ENCODE data around the gene GEMIN7. TPM values are rescaled to one million over a fixed set of nuclear protein-coding genes. Genes with fewer than 3 reads are reported as not detected.

GEMIN7 gene
- total and polyA plus RNA-seq, 2 of the 4 experiments (the other 2 are of a cell fraction), result 27.2 to 53.0 TPM

DNA sequence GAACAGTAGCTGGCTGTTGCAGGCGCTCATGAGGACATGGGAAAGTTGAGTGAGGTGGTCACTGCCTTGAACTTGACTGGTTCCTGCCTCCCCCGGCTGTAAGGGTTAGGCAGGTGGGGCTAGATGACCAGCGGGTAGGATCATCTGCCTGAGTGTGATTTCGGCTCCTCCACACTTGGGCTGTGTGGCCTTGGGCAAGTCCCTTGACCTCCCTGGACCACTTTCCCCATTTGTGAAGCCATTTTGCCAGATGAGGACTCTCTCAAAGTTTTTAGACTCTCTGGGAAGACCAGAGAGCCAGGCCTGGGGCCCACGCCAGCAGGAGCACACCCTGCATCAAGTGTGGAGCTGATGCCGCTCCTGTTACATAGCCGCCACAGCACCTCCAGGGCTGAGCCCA is 23.4 kb downstream of the GEMIN7 start:
- peak overlapping the region; percentile 80 for H2AK9ac ChIP-seq (replicated peaks; ENCODE audit: low read depth, low read length, poor library complexity)
- H2BK15ac ChIP-seq (ENCODE audit: low read depth, low read length), result no peak overlapping the region
- H3K9ac ChIP-seq (ENCODE audit: low read depth, low read length), result no peak overlapping the region
- H2BK20ac ChIP-seq (ENCODE audit: low read depth, low read length), result no peak overlapping the region
- H3K18ac ChIP-seq (ENCODE audit: low read depth, low read length), result no peak overlapping the region
- H3K56ac ChIP-seq (ENCODE audit: extremely low read depth, insufficient read depth, low read length), result no peak overlapping the region
- peak overlapping the region; percentile 49; the same call in 1 of the 2 replicates for H2AK5ac ChIP-seq (ENCODE audit: low read depth, low read length)
- no peak overlapping the region for H3K4ac ChIP-seq (ENCODE audit: low read depth, low read length)
- dilution Hi-C loops (cut with HindIII; ENCODE audit: low sequenced_read_pairs, unreplicated experiment) (no loop called here), intact Hi-C loops (cut with micrococcal nuclease) (no loop called here), in situ Hi-C loops (cut with MboI; ENCODE audit: low sequenced_read_pairs) (no loop called here)
- no peak for TF ChIP-seq RFX5 (IDR thresholded peaks at IDR 0.05; ENCODE audit: low read depth, low read length)
- TF ChIP-seq, protein P1, sequence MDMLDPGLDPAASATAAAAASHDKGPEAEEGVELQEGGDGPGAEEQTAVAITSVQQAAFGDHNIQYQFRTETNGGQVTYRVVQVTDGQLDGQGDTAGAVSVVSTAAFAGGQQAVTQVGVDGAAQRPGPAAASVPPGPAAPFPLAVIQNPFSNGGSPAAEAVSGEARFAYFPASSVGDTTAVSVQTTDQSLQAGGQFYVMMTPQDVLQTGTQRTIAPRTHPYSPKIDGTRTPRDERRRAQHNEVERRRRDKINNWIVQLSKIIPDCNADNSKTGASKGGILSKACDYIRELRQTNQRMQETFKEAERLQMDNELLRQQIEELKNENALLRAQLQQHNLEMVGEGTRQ (IDR thresholded peaks at IDR 0.05; ENCODE audit: low read depth, low read length), result no peak
- no peak for TF ChIP-seq MAFK (IDR thresholded peaks at IDR 0.05; ENCODE audit: low read depth, low read length)
- no peak for TF ChIP-seq RCOR1 (IDR thresholded peaks at IDR 0.05; ENCODE audit: insufficient replicate concordance, low read length)
- TF ChIP-seq CEBPB (IDR thresholded peaks at IDR 0.05; ENCODE audit: low read depth, low read length), result no peak
- TF ChIP-seq NFE2L2 (IDR thresholded peaks at IDR 0.05; ENCODE audit: low read depth, low read length), result no peak
- TF ChIP-seq BHLHE40 (IDR thresholded peaks at IDR 0.05; ENCODE audit: low read depth, low read length), result no peak
- no peak for TF ChIP-seq MAZ (IDR thresholded peaks at IDR 0.05; ENCODE audit: borderline replicate concordance, low read depth, low read length)
- no peak for TF ChIP-seq POLR2A (IDR thresholded peaks at IDR 0.05; ENCODE audit: low read depth, low read length)
- no peak for TF ChIP-seq FOS (IDR thresholded peaks at IDR 0.05; ENCODE audit: low read depth, low read length)
- no peak for TF ChIP-seq MXI1 (IDR thresholded peaks at IDR 0.05; ENCODE audit: borderline replicate concordance, low read depth, low read length)
- TF ChIP-seq CHD1 (IDR thresholded peaks at IDR 0.05; ENCODE audit: low read depth, low read length), result no peak
- no peak for TF ChIP-seq RAD21 (IDR thresholded peaks at IDR 0.05; ENCODE audit: low read length)
- TF ChIP-seq, protein P2, sequence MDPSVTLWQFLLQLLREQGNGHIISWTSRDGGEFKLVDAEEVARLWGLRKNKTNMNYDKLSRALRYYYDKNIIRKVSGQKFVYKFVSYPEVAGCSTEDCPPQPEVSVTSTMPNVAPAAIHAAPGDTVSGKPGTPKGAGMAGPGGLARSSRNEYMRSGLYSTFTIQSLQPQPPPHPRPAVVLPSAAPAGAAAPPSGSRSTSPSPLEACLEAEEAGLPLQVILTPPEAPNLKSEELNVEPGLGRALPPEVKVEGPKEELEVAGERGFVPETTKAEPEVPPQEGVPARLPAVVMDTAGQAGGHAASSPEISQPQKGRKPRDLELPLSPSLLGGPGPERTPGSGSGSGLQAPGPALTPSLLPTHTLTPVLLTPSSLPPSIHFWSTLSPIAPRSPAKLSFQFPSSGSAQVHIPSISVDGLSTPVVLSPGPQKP (IDR thresholded peaks at IDR 0.05; ENCODE audit: borderline replicate concordance, low read depth, low read length), result no peak
- no peak for TF ChIP-seq SMC3 (IDR thresholded peaks at IDR 0.05; ENCODE audit: low read depth, low read length)
- no peak overlapping the region for H3K14ac ChIP-seq (replicated peaks; ENCODE audit: low read depth, low read length)
- no peaks in the 10 kb centered on the region for H3K27me3 ChIP-seq (ENCODE audit: control insufficient read depth, insufficient read depth, low read length)
- POLR2A ChIA-PET (ENCODE audit: unreplicated experiment), result no interaction called here
- 0 out of 2 replicates have a peak, but pooled peaks cover 1% of the 10 kb centered on the region for H3K36me3 ChIP-seq (ENCODE audit: control insufficient read depth, insufficient read depth, low read length)
- BruUV-seq (replicated peaks), result no TSS peak
- H2BK5ac ChIP-seq (ENCODE audit: low read depth, low read length, poor library complexity, severe bottlenecking), result no peak overlapping the region
- H3K4me3 ChIP-seq (ENCODE audit: insufficient read depth, low read depth, low read length), result no peak overlapping the region
- H3K79me1 ChIP-seq (ENCODE audit: low read depth in 1 of 2, low read length in 2 of 2), result peaks cover 33 to 97% of the 10 kb centered on the region in 2 experiments
- ATAC-seq (ENCODE audit: low read depth) (no peak), DNase-seq (no peak)
- CTCF ChIA-PET, result no interaction called here
- peaks cover 98% of the 10 kb centered on the region for H4K20me1 ChIP-seq (ENCODE audit: insufficient read depth, low read length)
- H4K91ac ChIP-seq (ENCODE audit: insufficient read depth, low read depth, low read length), result no peak overlapping the region
- H3K4me2 ChIP-seq (ENCODE audit: low read depth, low read length), result no peak overlapping the region
- WGBS, 2 experiments (ENCODE audit: extremely low coverage in 2 of 2, insufficient read length in 1 of 2), result 100% methylated on average over 1 of the region's 7 CpGs; no CpG with 5 or more reads in 1 of the 2 experiments
- peaks cover 39% of the 10 kb centered on the region for H3K4me1 ChIP-seq (ENCODE audit: control insufficient read depth, insufficient read depth, low read length)
- no peak overlapping the region for H3K23ac ChIP-seq (ENCODE audit: low read depth, low read length)
- no peak overlapping the region for H2BK120ac ChIP-seq (ENCODE audit: low read depth, low read length)
- H3K9me3 ChIP-seq (ENCODE audit: control insufficient read depth, insufficient read depth, low read length), result no peaks in the 10 kb centered on the region
- H4K5ac ChIP-seq (ENCODE audit: low read depth, low read length), result no peak overlapping the region
- H3K27ac ChIP-seq (ENCODE audit: insufficient read depth, low read length), result no peak overlapping the region
- no peak overlapping the region for H2AFZ ChIP-seq (replicated peaks; ENCODE audit: low read length, poor library complexity)
- H3K9me1 ChIP-seq (ENCODE audit: insufficient read depth, low read length), result peaks cover 49% of the 10 kb centered on the region
- H4K8ac ChIP-seq (ENCODE audit: low read depth in 2 of 2, low read length in 2 of 2), result no peak overlapping the region
